Neural crest cell (in vitro differentiated cells): Measurements from ENCODE around the gene KPTN. TPM values are rescaled to one million over a fixed set of nuclear protein-coding genes. Genes with fewer than 3 reads are reported as not detected.
A peak's percentile ranks its signal among the peaks of the same experiment; 100 is the strongest.

Source experiments
- DNase-seq: peaks from one replicate; pipeline ENCODE4 v3.0.0; 2021; ENCODE audit warnings: low read depth, mixed read lengths, low spot score
- H3K27ac Mint-ChIP-seq: one replicate; pipeline ENCODE4 v1.8.0; 2021; ENCODE audit warnings: mild to moderate bottlenecking, mixed read lengths; ENCODE audit not compliant: unreplicated experiment
- H3K27me3 Mint-ChIP-seq: 2 replicates; pipeline ENCODE4 v1.8.0; 2021; ENCODE audit warnings: low read depth, mild to moderate bottlenecking, mixed read lengths
- H3K36me3 Mint-ChIP-seq: 2 replicates; pipeline ENCODE4 v1.8.0; 2021; ENCODE audit warnings: low read depth, mild to moderate bottlenecking, mixed read lengths
- H3K4me1 Mint-ChIP-seq: 2 replicates; pipeline ENCODE4 v1.8.0; 2021; ENCODE audit warnings: mixed read lengths
- H3K4me3 Mint-ChIP-seq: one replicate; pipeline ENCODE4 v1.8.0; 2021; ENCODE audit warnings: mild to moderate bottlenecking, mixed read lengths
- H3K9me3 Mint-ChIP-seq: 2 replicates; pipeline ENCODE4 v1.8.0; 2021; ENCODE audit warnings: mixed read lengths
- total RNA-seq: library from RNA; stranded (reverse); gene quantifications from 2 replicates; pipeline ENCODE4 v1.2.1, GENCODE V29; 2021
- TF ChIP-seq, protein P1 (sequence below): fragments of 200-600 bp; sonication (generic); conservative IDR thresholded peaks from 2 replicates; pipeline ENCODE4 v1.5.0; 2021; ENCODE audit warnings: antibody characterized with exemption, mild to moderate bottlenecking

KPTN gene
- total RNA-seq, 1 donor from 2014 or later = 30.2 TPM

DNA sequence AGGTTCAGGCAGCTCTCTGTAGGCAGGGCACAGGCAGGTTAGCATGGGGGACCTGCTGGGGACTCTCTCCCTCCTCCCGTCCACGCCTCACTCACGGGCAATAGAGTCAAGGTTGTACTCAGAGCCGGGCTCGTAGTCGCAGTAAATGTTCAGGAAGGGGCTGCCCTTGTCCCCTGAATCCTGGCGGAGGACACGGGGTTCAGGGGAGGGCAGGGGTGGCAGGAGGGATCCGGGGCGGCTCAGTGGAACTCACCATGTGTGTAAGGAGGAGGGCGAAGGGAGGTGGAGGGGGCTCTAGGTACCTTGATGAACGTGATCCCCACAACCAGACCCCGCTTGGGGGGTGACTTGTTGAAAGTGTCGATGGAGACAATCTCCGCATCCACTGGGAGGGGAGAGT, 819 bp downstream of the KPTN start:
- Mint-ChIP-seq H3K27ac (peak overlapping the region; percentile 99), H3K9me3 (no peaks in the 10 kb centered on the region), H3K27me3 (peaks cover 22% of the 10 kb centered on the region), H3K4me1 (peaks cover 15% of the 10 kb centered on the region), H3K36me3 (peaks cover 2% of the 10 kb centered on the region), H3K4me3 (peak overlapping the region; percentile 98)
- TF ChIP-seq, protein P1, sequence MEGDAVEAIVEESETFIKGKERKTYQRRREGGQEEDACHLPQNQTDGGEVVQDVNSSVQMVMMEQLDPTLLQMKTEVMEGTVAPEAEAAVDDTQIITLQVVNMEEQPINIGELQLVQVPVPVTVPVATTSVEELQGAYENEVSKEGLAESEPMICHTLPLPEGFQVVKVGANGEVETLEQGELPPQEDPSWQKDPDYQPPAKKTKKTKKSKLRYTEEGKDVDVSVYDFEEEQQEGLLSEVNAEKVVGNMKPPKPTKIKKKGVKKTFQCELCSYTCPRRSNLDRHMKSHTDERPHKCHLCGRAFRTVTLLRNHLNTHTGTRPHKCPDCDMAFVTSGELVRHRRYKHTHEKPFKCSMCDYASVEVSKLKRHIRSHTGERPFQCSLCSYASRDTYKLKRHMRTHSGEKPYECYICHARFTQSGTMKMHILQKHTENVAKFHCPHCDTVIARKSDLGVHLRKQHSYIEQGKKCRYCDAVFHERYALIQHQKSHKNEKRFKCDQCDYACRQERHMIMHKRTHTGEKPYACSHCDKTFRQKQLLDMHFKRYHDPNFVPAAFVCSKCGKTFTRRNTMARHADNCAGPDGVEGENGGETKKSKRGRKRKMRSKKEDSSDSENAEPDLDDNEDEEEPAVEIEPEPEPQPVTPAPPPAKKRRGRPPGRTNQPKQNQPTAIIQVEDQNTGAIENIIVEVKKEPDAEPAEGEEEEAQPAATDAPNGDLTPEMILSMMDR = no peak
- no peak for DNase-seq

DNA sequence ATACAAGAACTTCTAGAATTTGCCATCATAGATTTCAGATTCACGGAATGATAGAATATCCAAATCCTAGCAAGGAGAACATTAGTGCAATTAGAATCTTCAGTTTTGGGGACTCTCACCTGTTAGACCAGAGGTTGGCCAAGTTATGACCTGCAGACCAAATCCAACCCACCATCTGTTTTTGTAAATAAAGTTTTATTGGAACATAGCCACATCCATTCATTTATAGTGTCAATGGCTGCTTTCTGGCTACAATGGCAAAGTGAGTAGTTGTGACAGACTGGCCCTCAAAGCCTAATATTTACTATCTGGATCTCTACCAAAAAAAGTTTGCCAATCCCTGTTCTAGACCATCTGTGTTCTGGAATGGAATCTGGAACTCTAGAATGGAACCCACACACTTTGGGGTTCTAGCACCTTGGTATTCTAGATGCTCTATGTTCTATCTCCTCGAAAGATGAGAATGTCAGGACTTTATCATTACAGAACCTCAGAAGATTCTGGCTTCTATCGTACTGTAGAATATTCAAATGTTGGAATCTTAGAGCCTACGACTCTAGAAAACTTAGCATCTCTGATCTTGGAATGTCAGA, 2.5 kb downstream of the KPTN start:
- DNase-seq = no peak
- Mint-ChIP-seq H3K27me3 (peaks cover 22% of the 10 kb centered on the region), H3K4me1 (peaks cover 15% of the 10 kb centered on the region), H3K4me3 (peak overlapping the region; percentile 66), H3K27ac (no peak overlapping the region), H3K36me3 (peaks cover 2% of the 10 kb centered on the region), H3K9me3 (no peaks in the 10 kb centered on the region)
- TF ChIP-seq, protein P1 = no peak

DNA sequence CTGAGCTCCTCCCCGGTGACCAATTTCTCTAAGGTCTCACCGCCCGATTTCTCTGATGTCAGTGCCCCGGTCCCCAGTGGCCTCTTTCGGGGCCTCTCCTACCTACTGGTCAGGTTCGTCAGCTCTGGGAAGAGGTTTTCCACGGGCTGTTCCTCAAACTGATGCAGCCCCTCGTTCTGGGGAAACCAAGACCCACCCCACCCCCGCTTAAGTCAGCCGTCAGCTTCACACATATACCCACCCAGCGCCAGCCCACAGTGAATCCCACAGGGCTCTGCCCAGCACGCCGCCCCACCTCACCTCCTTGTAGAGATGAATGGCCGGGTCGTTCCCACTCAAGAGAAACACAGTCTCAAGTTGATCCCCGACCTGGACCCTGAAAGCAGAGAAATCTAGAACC, 3.4 kb downstream of the KPTN start:
- H3K27me3 Mint-ChIP-seq = peaks cover 22% of the 10 kb centered on the region
- peaks cover 15% of the 10 kb centered on the region for H3K4me1 Mint-ChIP-seq
- H3K27ac Mint-ChIP-seq = no peak overlapping the region
- no peaks in the 10 kb centered on the region for H3K9me3 Mint-ChIP-seq
- H3K36me3 Mint-ChIP-seq = peaks cover 2% of the 10 kb centered on the region
- peak overlapping the region; percentile 17 for H3K4me3 Mint-ChIP-seq
- TF ChIP-seq, protein P1 = no peak
- DNase-seq = no peak

DNA sequence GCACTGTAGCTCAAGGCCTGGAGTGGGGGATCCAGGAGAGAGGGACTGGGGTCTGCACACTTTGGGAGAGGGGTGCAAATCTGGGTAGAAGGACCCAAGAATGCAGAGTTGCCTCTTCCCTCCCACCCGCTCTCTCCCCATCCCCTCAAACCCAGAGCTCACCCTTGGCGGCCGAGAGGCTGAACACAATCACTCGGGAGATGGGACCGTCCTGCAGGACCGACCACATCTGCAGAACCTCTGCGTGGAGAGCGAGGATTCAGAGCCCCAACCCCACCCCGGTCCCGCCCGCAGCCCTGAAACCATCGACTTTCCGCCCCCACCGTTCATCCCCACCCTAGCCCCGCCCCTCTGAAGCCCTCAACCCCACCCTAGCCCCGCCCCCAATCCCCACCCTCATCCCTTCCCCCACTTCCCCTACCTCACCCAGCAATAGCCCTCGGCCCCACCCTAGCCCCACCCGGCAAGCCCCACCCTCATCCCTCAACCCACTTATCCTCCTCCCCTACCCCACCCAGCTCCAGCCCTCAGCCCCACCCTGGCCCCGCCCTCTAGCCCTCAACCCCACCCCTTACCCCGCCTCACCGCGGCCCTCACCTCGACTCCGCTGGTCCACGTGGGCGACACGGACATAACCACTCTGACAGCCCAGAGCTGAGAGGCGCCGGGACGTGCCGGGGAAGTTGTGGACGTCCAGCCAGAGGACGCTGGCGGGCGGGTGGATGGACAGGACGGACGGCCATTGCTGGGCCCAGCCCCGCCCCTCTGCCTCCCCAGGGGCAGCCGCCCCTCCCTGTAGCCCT, 4.1 kb downstream of the KPTN start:
- no peak overlapping the region for H3K4me3 Mint-ChIP-seq

DNA sequence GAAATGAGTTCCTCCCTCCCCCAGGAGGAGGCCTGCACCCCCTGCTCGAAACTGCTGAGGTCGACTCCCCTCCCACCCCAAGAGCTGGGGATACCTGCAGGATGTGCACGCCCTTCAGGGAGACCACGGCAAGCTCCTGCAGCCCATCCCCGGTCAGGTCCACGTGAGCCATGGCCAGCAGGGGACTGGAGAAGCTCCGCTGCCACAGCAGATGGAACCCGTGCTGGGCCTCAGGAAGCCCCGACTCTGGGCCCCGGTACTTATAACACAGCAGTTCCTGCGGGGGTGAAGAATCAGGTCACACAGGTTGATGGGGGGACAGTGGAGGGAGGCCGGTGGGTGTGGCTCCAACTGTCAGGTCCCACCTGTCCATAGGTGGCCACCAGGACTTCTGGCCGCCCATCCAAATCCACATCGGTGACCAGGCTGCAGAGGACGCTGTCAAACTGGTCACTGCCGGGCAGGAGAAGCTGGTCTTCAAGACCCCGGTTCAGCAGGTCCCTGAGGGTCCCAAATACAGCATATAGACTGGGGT, 7.5 kb downstream of the KPTN start:
- Mint-ChIP-seq H3K4me3 (no peak overlapping the region), H3K27me3 (peaks cover 29% of the 10 kb centered on the region), H3K4me1 (peaks cover 5% of the 10 kb centered on the region), H3K9me3 (no peaks in the 10 kb centered on the region), H3K36me3 (peaks cover 2% of the 10 kb centered on the region), H3K27ac (no peak overlapping the region)
- TF ChIP-seq, protein P1 = no peak
- DNase-seq = no peak

More for the DNA sequence above, 4.1 kb downstream of the KPTN start:
- no peak for DNase-seq
- Mint-ChIP-seq H3K27ac (no peak overlapping the region), H3K36me3 (peaks cover 2% of the 10 kb centered on the region), H3K4me1 (peaks cover 13% of the 10 kb centered on the region), H3K9me3 (no peaks in the 10 kb centered on the region), H3K27me3 (peaks cover 22% of the 10 kb centered on the region)
- TF ChIP-seq, protein P1 = no peak
